PFSK-1 (cell line): ENCODE measurements around the gene UBE2Q1.

Experiments used
- POLR2AphosphoS5 ChIP-seq: IDR thresholded peaks from 2 replicates; pipeline ENCODE4 v1.6.1; 2012; ENCODE audit warnings: low read depth, mild to moderate bottlenecking, control low read depth, low read length, moderate library complexity
- REST ChIP-seq, 2 experiments: IDR thresholded peaks; 2 replicates each; pipeline versions ENCODE4 v1.6.1 to v1.8.0; 2011 to 2012; ENCODE audit warnings: low read depth in 2 of 2, low read length in 2 of 2, control low read depth in 1 of 2, inconsistent platforms in 1 of 2, mild to moderate bottlenecking in 1 of 2, moderate library complexity in 1 of 2; ENCODE audit not compliant: insufficient read depth in 1 of 2
- TAF1 ChIP-seq: IDR thresholded peaks from 2 replicates; pipeline ENCODE4 v1.6.1; 2012; ENCODE audit warnings: low read length, control low read depth, borderline replicate concordance; ENCODE audit not compliant: insufficient read depth

- TF ChIP-seq TAF1 = no peak
- no peak for TF ChIP-seq POLR2AphosphoS5
- TF ChIP-seq REST (IDR thresholded peaks at IDR 0.05; ENCODE audit: insufficient read depth in 1 of 2, low read depth in 2 of 2, low read length in 2 of 2) = no peak
Observed at GRCh38 chr1:154578058-154578418, 19.6 kb upstream of the UBE2Q1 start.
